HG02981 (cell line): Measurements from ENCODE around the gene PIGS.
"Not testable (repeated sequence)": the region's sequence is repeated elsewhere in the genome, so short reads cannot be mapped to it uniquely, and the experiment has no call there.

Experiments
- ATAC-seq: cut with Tn5 transposase; IDR thresholded peaks from one replicate; pipeline ENCODE4 v1.9.1; 2021; ENCODE audit warnings: mild to moderate bottlenecking, moderate library complexity; ENCODE audit not compliant: unreplicated experiment

The PIGS gene

GRCh38 chr17:28579526-28579925, 8.2 kb upstream of the PIGS start:
- ATAC-seq: no peak

- no peak for ATAC-seq
Measured at GRCh38 chr17:28578246-28579195, 7.2 kb upstream of the PIGS start.

- no peak for ATAC-seq
Measured at GRCh38 chr17:28577466-28577824, 6.1 kb upstream of the PIGS start.

GRCh38 chr17:28576758-28577465, 5.6 kb upstream of the PIGS start, which contains the start of gene ALDOC:
Gene ALDOC (minus strand): TSS chr17:28576895. CDS start chr17:28575532, 1,363 bp downstream.
- ATAC-seq: peak; percentile 84

GRCh38 chr17:28576016-28576415, 4.7 kb upstream of the PIGS start:
- not testable (repeated sequence) for ATAC-seq

- ATAC-seq: no peak
Measured at GRCh38 chr17:28575126-28575795, 3.9 kb upstream of the PIGS start.

- no peak for ATAC-seq
Measured at GRCh38 chr17:28574526-28574925, 3.2 kb upstream of the PIGS start.

GRCh38 chr17:28573966-28574480, 2.7 kb upstream of the PIGS start:
- ATAC-seq: no peak

GRCh38 chr17:28573521-28573920, 2.2 kb upstream of the PIGS start:
- no peak for ATAC-seq

GRCh38 chr17:28573040-28573380, 1.7 kb upstream of the PIGS start:
- no peak for ATAC-seq

- no peak for ATAC-seq
Measured at GRCh38 chr17:28572259-28573039, 1.1 kb upstream of the PIGS start.

- peak; percentile 24 for ATAC-seq
Measured at GRCh38 chr17:28570716-28571360, 486 bp downstream of the PIGS start.

- ATAC-seq: no peak
Measured at GRCh38 chr17:28569446-28569845, 1.9 kb downstream of the PIGS start.

GRCh38 chr17:28567604-28568003, 3.7 kb downstream of the PIGS start:
- no peak for ATAC-seq

- no peak for ATAC-seq
Measured at GRCh38 chr17:28563475-28563874, 7.8 kb downstream of the PIGS start.

- no peak for ATAC-seq
Measured at GRCh38 chr17:28555022-28555421, 16.3 kb downstream of the PIGS start.

GRCh38 chr17:28554565-28554964, 16.8 kb downstream of the PIGS start:
- ATAC-seq: no peak

GRCh38 chr17:28553000-28553505, 18.3 kb downstream of the PIGS start:
- no peak for ATAC-seq

GRCh38 chr17:28552176-28552999, 18.9 kb downstream of the PIGS start, which contains the start of gene UNC119:
Gene UNC119 (minus strand): TSS chr17:28552624. CDS start chr17:28552557, 67 bp downstream.
- ATAC-seq: peak; percentile 61
